Measurements from ENCODE around the gene IGSF21. TPM values are rescaled to one million over a fixed set of nuclear protein-coding genes. Genes with fewer than 3 reads are reported as not detected.

IGSF21 gene
- total and polyA plus RNA-seq, 2 donors (not counting 3 experiments of a cell fraction or from before 2014, with no cell fraction given) = not detected

- DNase-seq (ENCODE audit: low read depth, low spot score) = no peak
- Histone ChIP-seq H3K79me2 (ENCODE audit: control insufficient read depth, insufficient read depth, low read length) (no peaks in the 10 kb centered on the region), H3K9me3 (replicated peaks; ENCODE audit: control insufficient read depth, insufficient read depth, low read length) (no peaks in the 10 kb centered on the region), H3K4me3 (replicated peaks in 1 of 3; ENCODE audit: insufficient read depth in 1 of 3, low read depth in 1 of 3, low read length in 3 of 3) (no peak overlapping the region), H3K36me3 (ENCODE audit: control insufficient read depth in 2 of 2, extremely low read depth in 1 of 2, insufficient read depth in 2 of 2, low read length in 2 of 2) (no peaks in the 10 kb centered on the region), H3K27me3 (ENCODE audit: control insufficient read depth in 2 of 2, insufficient read depth in 2 of 2, low read length in 2 of 2) (no peaks in the 10 kb centered on the region), H3K4me2 (ENCODE audit: insufficient read depth, low read length) (no peak overlapping the region), H3K27ac (ENCODE audit: insufficient read depth, low read depth, low read length) (no peak overlapping the region), H3K9me1 (replicated peaks; ENCODE audit: control insufficient read depth, extremely low read depth, insufficient read depth, low read length) (no peaks in the 10 kb centered on the region), H2AFZ (ENCODE audit: low read depth, low read length) (no peak overlapping the region), H3K9ac (replicated peaks; ENCODE audit: extremely low read depth, insufficient read depth, low read length) (no peak overlapping the region), H4K20me1 (replicated peaks; ENCODE audit: control insufficient read depth, extremely low read depth, insufficient read depth, low read length) (no peaks in the 10 kb centered on the region), H3K4me1 (ENCODE audit: control insufficient read depth, extremely low read depth, insufficient read depth, low read length) (no peaks in the 10 kb centered on the region)
- CTCF ChIA-PET = no interaction called here
- dilution Hi-C loops (cut with MboI; ENCODE audit: extremely low pct_ligation_motif_present, low sequenced_read_pairs) (no loop called here), intact Hi-C loops (cut with micrococcal nuclease) (no loop called here)
- BruUV-seq (replicated peaks) = no TSS peak
- TF ChIP-seq MAX (IDR thresholded peaks at IDR 0.05; ENCODE audit: insufficient read depth, insufficient read length) = no peak
- TF ChIP-seq JUN (IDR thresholded peaks at IDR 0.05; ENCODE audit: borderline replicate concordance, insufficient read depth, insufficient read length, low read depth) = no peak
- TF ChIP-seq CTCF (IDR thresholded peaks at IDR 0.05; ENCODE audit: extremely low read depth in 1 of 2, insufficient read depth in 1 of 2, low read depth in 1 of 2, low read length in 2 of 2) = peak; percentile 23 to 46
- FAIRE-seq = no peak
- POLR2A ChIA-PET = no interaction called here
Observed at GRCh38 chr1:18234790-18235242, 127.2 kb downstream of the IGSF21 start.

GRCh38 chr1:18237371-18237770 is 129.8 kb downstream of the IGSF21 start:
- no peaks in the 10 kb centered on the region for H3K9me1 ChIP-seq (replicated peaks; ENCODE audit: control insufficient read depth, extremely low read depth, insufficient read depth, low read length)
- no TSS peak for BruUV-seq (replicated peaks)
- no peak overlapping the region for H3K27ac ChIP-seq (ENCODE audit: insufficient read depth, low read depth, low read length)
- intact Hi-C loops (cut with micrococcal nuclease) = no loop called here
- no peaks in the 10 kb centered on the region for H4K20me1 ChIP-seq (replicated peaks; ENCODE audit: control insufficient read depth, extremely low read depth, insufficient read depth, low read length)
- no peak for DNase-seq (ENCODE audit: low read depth, low spot score)
- H3K4me1 ChIP-seq (ENCODE audit: control insufficient read depth, extremely low read depth, insufficient read depth, low read length) = no peaks in the 10 kb centered on the region
- CTCF ChIA-PET = no interaction called here
- POLR2A ChIA-PET = no interaction called here
- no peaks in the 10 kb centered on the region for H3K36me3 ChIP-seq (ENCODE audit: control insufficient read depth in 2 of 2, extremely low read depth in 1 of 2, insufficient read depth in 2 of 2, low read length in 2 of 2)
- H3K9me3 ChIP-seq (replicated peaks; ENCODE audit: control insufficient read depth, insufficient read depth, low read length) = no peaks in the 10 kb centered on the region
- dilution Hi-C loops (cut with MboI; ENCODE audit: extremely low pct_ligation_motif_present, low sequenced_read_pairs) = no loop called here
- no peak overlapping the region for H2AFZ ChIP-seq (ENCODE audit: low read depth, low read length)
- no peak overlapping the region for H3K9ac ChIP-seq (replicated peaks; ENCODE audit: extremely low read depth, insufficient read depth, low read length)
- no peak overlapping the region for H3K4me3 ChIP-seq (replicated peaks in 1 of 3; ENCODE audit: insufficient read depth in 1 of 3, low read depth in 1 of 3, low read length in 3 of 3)
- no peak for TF ChIP-seq FOS (IDR thresholded peaks at IDR 0.05; ENCODE audit: borderline replicate concordance, insufficient read depth, low read length)
- no peak for TF ChIP-seq JUN (IDR thresholded peaks at IDR 0.05; ENCODE audit: borderline replicate concordance, insufficient read depth, insufficient read length, low read depth)
- no peak for TF ChIP-seq EZH2 (IDR thresholded peaks at IDR 0.05; ENCODE audit: borderline replicate concordance, low read depth, low read length, severe bottlenecking)
- no peak for FAIRE-seq
- H3K27me3 ChIP-seq (ENCODE audit: control insufficient read depth in 2 of 2, insufficient read depth in 2 of 2, low read length in 2 of 2) = no peaks in the 10 kb centered on the region
- no peaks in the 10 kb centered on the region for H3K79me2 ChIP-seq (ENCODE audit: control insufficient read depth, insufficient read depth, low read length)
- no peak overlapping the region for H3K4me2 ChIP-seq (ENCODE audit: insufficient read depth, low read length)
